GM18511 (cell line): ENCODE data around the gene EPHA3.

Source experiments
- ATAC-seq: cut with Tn5 transposase; IDR thresholded peaks from one replicate; pipeline ENCODE4 v1.9.1; 2021; ENCODE audit warnings: mild to moderate bottlenecking, moderate library complexity; ENCODE audit not compliant: unreplicated experiment

EPHA3 gene

GRCh38 chr3:89144080-89144479 is 36.7 kb downstream of the EPHA3 start:
- ATAC-seq: no peak

DNA sequence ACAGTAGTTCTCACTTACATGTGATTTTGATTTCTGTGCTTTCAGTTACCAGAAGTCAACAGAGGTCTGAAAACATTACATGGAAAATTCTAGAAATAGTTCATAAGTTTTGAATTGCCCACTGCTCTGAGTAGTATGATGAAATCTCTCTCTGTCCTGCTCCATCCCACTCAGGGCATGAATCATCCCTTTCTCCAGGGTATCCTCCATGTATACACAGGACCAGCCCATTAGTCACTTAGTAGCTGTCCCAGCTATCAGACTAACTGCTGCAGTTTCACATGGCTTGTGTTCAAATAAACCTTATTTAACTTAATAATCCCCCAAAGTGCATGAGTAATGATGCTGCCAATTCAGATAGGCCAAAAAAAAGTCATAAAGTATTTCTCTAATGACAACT is 38.6 kb downstream of the EPHA3 start:
- no peak for ATAC-seq

- no peak for ATAC-seq
These were observed 47.0 kb downstream of the EPHA3 start for GRCh38 chr3:89154416-89154815.

DNA sequence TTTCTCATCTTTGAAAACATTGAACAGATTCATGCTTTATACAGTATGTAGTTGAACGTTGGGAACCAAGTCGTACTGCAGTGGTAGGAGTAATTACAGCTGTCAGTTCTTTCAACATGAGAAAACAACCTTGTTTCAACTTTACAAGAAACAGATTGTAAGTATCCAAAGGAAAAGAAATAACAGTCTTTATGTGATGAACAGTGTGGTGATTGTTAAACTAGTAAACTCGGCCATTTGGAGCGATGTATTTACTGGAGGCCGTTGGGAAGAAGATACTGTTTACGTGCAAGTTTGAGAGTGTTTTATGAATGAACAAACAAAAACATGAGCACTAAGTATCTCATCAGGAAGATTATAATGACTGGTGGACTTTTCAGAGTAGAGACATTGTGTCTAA is 48.4 kb downstream of the EPHA3 start:
- ATAC-seq: no peak

DNA sequence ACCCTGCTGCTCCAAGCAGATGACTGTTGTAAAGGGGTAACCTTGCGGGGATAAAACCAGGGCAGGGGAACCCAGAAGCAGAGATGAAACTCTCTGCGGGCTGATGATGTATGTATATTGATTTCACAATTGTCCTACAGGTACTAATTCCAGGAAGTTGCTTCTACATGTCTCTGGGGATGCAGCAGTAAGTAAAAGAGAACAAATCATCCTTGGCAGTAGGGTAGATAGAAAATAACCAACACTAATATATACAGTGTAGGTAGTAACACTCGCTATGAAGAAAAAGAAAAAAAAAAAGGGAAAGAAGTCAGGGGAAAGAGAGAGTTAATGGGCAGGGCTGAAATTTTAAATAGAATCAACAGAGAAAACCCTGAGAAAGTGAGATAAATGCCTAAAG is 50.2 kb downstream of the EPHA3 start:
- ATAC-seq: no peak

GRCh38 chr3:89159605-89160004 is 52.2 kb downstream of the EPHA3 start:
- ATAC-seq: no peak

DNA sequence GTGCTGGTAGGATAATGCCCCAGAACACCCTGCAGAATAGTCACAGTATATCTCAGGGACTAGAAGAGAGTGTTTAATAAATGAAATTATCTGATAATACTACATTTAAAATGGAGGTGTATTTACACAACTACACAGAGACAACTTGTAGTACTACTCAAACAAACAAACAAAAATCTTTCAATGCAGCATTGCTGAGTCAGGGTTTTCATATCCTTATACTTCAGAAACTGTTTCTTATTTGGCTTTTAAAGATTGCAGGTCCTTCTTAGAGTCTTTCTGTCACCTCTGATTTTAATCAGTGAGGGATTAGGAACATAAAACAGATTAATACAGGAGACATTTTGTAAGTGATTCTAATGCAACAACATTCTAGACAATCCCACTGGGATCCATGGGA is 57.4 kb downstream of the EPHA3 start:
- ATAC-seq: no peak

DNA sequence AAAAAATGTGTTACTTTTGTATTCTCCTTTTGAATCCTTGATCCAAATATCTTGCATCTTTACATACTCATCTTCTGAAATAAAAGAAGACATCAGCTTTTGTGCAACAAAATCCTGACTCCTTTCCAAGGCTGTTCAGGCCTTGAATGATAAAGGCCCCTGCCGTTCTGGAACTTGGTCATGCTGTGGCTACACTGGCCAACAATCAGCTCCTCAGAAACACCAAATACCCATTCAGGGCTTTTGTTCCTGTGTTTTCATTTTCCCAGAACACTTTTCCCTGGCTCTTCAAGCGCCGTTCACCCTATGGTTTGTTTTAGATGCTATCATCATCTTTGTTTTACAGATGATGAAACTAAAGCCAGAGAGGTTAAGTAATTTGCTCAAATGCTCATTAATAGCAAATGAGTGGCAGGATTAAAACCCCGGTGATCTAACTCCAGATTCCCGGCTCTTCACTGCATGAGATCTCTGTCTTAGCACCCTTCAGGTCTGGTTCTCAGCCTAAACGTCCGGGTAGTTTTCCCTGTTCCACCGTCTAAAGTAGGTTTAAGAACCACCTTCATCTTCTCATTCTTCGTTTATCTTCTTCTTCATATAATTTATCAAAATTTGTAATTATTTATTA is 58.3 kb downstream of the EPHA3 start:
- ATAC-seq: no peak

- no peak for ATAC-seq
These were observed 64.5 kb downstream of the EPHA3 start for GRCh38 chr3:89171687-89172545.

- ATAC-seq: no peak
These were observed 66.1 kb downstream of the EPHA3 start for GRCh38 chr3:89173546-89173945.

DNA sequence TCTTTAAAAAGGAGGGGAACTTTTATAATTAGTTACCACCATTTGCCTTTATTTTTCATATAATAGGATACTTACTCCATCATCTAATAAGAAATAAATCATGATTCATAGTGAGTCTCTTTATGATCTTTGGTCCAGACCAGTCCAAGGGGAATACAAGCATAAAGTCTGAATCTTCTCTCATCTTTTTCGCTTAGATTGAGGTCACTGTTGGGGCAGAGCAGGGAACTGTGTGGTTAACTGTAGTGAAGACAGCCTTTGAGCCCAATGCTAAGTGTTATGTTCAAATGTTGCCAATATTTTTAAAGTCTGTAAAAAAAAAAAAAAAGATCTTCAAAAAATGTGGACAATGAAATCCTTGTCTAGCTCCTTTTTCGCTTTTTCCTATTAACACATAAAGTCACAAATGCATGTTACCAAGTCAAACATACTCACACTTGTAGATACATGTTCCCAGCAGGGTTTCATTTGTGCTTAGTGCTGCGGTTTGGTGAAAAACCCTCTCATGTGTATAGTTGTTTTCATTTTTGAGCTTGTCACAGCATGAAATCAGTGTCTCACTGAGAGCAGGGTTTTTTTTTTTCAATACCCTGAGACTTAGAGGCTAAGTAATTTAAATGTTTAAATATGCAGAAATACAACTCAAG is 72.1 kb downstream of the EPHA3 start:
- peak; percentile 88 for ATAC-seq

- ATAC-seq: no peak
These were observed 72.9 kb downstream of the EPHA3 start for GRCh38 chr3:89180334-89180733.

- ATAC-seq: no peak
These were observed 74.6 kb downstream of the EPHA3 start for GRCh38 chr3:89182056-89182455.

DNA sequence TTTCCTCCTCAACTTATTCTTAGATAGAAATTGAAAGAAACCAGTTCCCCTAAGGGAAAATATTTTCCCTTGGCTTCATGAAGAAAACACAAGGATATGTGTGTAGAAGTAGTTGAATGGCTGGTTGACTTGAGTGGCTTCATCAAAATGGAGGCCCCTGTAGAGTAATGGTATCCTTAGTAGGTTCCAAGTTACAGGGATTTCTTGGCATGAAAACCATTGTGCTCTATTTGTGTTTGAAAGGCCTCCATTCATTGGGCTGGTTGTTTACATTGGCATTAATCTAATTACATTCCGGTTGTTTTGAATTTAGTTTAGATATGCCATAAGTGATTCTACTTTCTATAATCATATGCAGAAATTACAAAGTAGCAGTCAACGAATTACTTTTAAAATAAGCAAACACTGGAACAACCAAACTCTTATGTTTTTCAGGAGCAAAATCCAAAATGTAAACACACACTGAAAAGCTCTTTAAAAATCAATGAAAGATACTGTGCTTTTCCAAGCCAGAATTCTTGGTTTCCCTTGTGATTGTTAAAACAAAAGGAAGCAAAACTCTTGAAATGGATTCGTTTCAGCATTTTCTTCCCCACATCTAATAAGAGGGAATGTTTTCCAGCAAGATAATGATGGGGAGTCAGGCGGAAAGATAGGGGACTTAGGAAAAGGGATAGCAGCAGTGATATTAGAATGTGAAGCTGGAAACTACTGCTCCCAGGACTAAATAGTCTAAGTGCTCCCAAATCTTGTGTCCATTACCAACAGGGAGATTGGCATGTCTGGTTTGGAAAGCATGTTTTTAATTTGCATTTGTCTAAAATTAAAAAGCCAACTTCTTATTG is 77.0 kb downstream of the EPHA3 start:
- ATAC-seq: no peak

DNA sequence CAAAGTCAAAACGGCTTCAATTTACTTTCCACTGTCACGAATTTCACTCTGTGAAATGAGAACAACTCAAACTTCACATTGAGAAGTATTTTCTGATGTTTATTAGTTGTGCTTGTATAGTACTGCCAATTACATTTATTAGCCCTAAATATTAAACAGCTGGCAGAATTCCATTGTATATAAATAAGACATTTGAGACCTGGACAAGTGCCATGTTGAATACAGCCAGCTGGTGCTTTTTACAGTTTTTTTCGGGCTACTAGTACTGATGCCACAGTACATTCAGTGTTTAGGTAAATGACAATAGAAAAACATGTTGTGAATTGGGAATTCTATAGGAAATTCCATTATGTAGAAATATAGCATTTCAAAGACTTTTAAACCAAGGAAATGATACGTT is 79.0 kb downstream of the EPHA3 start:
- no peak for ATAC-seq

DNA sequence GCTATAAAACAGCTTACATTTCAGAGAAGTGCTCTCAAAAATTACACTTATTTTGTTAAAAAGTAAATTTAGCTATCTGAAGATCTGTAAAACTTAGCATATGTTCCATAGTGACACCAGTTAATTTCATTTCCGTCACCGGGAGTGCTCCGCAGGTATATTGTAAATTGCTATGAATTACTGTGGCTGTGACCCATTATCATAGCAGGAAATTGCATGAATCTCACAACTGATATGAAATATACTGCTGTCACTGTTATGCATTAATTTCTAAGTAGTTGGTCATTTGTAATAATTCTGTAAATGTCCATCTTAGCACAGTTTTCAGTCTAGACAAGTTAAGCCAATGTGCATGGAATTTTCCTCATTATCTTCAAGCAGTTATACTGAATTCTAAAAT is 91.2 kb downstream of the EPHA3 start:
- no peak for ATAC-seq

DNA sequence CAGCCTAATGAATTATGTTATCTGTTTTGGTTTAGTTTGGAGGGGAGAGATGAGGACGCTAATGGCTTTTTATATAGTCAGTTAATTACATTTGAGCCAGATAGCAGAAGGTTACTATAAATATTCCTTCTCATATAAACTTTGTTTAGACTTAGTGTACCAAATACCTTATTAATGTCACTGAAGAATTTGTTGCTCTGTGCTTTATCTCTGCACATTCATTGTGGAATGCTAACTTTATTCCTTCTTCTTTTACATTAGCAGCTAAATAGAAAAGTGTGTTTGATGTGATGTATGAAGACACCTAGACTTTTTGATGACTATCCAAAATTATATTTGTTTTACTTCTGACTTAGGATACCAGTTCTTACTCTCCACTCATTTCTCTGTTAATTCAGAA is 105.2 kb downstream of the EPHA3 start:
- ATAC-seq: no peak

- ATAC-seq: no peak
These were observed 108.8 kb downstream of the EPHA3 start for GRCh38 chr3:89216016-89216739.

GRCh38 chr3:89217148-89217685 is 109.8 kb downstream of the EPHA3 start:
- ATAC-seq: no peak

GRCh38 chr3:89221924-89222323 is 114.5 kb downstream of the EPHA3 start:
- ATAC-seq: no peak
